ENCODE data around the gene RMDN3. TPM values are rescaled to one million over a fixed set of nuclear protein-coding genes. Genes with fewer than 3 reads are reported as not detected.

RMDN3 gene
- total and polyA plus RNA-seq, 2 of the 13 experiments (the other 11 are each of a cell fraction or from before 2014, with no cell fraction given) = 16.8 to 19.5 TPM

DNA sequence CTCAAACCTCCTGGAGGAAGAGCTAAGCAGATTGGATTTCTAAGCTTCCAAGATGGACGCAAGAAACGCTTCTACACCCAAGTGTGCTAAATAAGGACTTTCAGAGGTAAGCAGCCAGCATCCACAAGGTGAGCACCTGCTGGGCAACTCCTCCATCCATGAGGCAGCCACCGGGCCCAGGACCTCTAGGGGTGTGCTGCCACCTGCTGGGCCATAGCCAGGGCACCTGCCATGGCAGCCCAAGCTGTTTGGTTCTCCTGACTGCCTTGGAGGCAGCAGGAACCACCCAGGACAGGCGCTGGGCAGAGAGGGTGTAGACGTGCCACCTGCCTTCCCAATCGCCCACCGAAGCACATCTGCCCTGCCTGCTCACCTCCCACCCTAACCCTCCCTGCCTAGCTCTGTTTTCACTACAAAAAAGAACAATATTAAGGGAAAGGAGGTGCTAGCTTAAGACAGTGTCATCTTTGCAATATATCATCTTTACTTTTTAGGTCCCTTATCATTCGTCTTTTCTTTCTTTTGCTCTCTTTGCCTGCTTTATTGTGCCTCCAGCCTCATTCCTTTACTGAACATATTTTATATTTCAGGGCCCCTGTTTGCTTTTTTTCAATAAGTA is 27.7 kb upstream of the RMDN3 start (continued):
- TF ChIP-seq, protein P1, sequence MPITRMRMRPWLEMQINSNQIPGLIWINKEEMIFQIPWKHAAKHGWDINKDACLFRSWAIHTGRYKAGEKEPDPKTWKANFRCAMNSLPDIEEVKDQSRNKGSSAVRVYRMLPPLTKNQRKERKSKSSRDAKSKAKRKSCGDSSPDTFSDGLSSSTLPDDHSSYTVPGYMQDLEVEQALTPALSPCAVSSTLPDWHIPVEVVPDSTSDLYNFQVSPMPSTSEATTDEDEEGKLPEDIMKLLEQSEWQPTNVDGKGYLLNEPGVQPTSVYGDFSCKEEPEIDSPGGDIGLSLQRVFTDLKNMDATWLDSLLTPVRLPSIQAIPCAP (CRISPR knock-in tag; IDR thresholded peaks at IDR 0.05; ENCODE audit: low read depth) = no peak
- TF ChIP-seq, protein P2, sequence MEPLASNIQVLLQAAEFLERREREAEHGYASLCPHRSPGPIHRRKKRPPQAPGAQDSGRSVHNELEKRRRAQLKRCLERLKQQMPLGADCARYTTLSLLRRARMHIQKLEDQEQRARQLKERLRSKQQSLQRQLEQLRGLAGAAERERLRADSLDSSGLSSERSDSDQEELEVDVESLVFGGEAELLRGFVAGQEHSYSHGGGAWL (CRISPR knock-in tag; IDR thresholded peaks at IDR 0.05) = 0 out of 2 replicates have a peak, but pooled peaks have one; percentile 33
- TF ChIP-seq, protein P3, sequence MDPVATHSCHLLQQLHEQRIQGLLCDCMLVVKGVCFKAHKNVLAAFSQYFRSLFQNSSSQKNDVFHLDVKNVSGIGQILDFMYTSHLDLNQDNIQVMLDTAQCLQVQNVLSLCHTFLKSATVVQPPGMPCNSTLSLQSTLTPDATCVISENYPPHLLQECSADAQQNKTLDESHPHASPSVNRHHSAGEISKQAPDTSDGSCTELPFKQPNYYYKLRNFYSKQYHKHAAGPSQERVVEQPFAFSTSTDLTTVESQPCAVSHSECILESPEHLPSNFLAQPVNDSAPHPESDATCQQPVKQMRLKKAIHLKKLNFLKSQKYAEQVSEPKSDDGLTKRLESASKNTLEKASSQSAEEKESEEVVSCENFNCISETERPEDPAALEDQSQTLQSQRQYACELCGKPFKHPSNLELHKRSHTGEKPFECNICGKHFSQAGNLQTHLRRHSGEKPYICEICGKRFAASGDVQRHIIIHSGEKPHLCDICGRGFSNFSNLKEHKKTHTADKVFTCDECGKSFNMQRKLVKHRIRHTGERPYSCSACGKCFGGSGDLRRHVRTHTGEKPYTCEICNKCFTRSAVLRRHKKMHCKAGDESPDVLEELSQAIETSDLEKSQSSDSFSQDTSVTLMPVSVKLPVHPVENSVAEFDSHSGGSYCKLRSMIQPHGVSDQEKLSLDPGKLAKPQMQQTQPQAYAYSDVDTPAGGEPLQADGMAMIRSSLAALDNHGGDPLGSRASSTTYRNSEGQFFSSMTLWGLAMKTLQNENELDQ (CRISPR knock-in tag; IDR thresholded peaks at IDR 0.05; ENCODE audit: borderline replicate concordance) = peak; percentile 52; the same call in 1 of the 2 replicates
- TF ChIP-seq PRMT3 (CRISPR knock-in tag; IDR thresholded peaks at IDR 0.05; ENCODE audit: borderline replicate concordance, low read depth) (no peak), JUND (CRISPR knock-in tag; IDR thresholded peaks at IDR 0.05) (no peak), ZNF678 (CRISPR knock-in tag; IDR thresholded peaks at IDR 0.05) (no peak), ZNF230 (CRISPR knock-in tag; IDR thresholded peaks at IDR 0.05) (no peak), RAD51 (IDR thresholded peaks at IDR 0.05; ENCODE audit: borderline replicate concordance) (no peak), HOXA3 (CRISPR knock-in tag; IDR thresholded peaks at IDR 0.05) (peak; percentile 56; the same call in 1 of the 2 replicates), NR2F2 (IDR thresholded peaks at IDR 0.05; ENCODE audit: borderline replicate concordance, low read depth) (no peak), SALL2 (CRISPR knock-in tag; IDR thresholded peaks at IDR 0.05) (peak; percentile 51; the same call in 1 of the 2 replicates), ZC3H4 (CRISPR knock-in tag; IDR thresholded peaks at IDR 0.05; ENCODE audit: borderline replicate concordance) (no peak), RFX3 (CRISPR knock-in tag; IDR thresholded peaks at IDR 0.05) (no peak), ZNF761 (CRISPR knock-in tag; conservative IDR thresholded peaks at IDR 0.05) (0 out of 2 replicates have a peak, but pooled peaks have one; percentile 21), ZNF782 (CRISPR knock-in tag; IDR thresholded peaks at IDR 0.05; ENCODE audit: borderline replicate concordance) (no peak), ZFP62 (CRISPR knock-in tag; IDR thresholded peaks at IDR 0.05) (no peak)
- TF ChIP-seq, protein P4, sequence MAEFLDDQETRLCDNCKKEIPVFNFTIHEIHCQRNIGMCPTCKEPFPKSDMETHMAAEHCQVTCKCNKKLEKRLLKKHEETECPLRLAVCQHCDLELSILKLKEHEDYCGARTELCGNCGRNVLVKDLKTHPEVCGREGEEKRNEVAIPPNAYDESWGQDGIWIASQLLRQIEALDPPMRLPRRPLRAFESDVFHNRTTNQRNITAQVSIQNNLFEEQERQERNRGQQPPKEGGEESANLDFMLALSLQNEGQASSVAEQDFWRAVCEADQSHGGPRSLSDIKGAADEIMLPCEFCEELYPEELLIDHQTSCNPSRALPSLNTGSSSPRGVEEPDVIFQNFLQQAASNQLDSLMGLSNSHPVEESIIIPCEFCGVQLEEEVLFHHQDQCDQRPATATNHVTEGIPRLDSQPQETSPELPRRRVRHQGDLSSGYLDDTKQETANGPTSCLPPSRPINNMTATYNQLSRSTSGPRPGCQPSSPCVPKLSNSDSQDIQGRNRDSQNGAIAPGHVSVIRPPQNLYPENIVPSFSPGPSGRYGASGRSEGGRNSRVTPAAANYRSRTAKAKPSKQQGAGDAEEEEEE (CRISPR knock-in tag; IDR thresholded peaks at IDR 0.05; ENCODE audit: borderline replicate concordance) = no peak
- TF ChIP-seq, protein P5, sequence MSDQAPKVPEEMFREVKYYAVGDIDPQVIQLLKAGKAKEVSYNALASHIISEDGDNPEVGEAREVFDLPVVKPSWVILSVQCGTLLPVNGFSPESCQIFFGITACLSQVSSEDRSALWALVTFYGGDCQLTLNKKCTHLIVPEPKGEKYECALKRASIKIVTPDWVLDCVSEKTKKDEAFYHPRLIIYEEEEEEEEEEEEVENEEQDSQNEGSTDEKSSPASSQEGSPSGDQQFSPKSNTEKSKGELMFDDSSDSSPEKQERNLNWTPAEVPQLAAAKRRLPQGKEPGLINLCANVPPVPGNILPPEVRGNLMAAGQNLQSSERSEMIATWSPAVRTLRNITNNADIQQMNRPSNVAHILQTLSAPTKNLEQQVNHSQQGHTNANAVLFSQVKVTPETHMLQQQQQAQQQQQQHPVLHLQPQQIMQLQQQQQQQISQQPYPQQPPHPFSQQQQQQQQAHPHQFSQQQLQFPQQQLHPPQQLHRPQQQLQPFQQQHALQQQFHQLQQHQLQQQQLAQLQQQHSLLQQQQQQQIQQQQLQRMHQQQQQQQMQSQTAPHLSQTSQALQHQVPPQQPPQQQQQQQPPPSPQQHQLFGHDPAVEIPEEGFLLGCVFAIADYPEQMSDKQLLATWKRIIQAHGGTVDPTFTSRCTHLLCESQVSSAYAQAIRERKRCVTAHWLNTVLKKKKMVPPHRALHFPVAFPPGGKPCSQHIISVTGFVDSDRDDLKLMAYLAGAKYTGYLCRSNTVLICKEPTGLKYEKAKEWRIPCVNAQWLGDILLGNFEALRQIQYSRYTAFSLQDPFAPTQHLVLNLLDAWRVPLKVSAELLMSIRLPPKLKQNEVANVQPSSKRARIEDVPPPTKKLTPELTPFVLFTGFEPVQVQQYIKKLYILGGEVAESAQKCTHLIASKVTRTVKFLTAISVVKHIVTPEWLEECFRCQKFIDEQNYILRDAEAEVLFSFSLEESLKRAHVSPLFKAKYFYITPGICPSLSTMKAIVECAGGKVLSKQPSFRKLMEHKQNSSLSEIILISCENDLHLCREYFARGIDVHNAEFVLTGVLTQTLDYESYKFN (CRISPR knock-in tag; conservative IDR thresholded peaks at IDR 0.05) = no peak
- TF ChIP-seq, protein P6, sequence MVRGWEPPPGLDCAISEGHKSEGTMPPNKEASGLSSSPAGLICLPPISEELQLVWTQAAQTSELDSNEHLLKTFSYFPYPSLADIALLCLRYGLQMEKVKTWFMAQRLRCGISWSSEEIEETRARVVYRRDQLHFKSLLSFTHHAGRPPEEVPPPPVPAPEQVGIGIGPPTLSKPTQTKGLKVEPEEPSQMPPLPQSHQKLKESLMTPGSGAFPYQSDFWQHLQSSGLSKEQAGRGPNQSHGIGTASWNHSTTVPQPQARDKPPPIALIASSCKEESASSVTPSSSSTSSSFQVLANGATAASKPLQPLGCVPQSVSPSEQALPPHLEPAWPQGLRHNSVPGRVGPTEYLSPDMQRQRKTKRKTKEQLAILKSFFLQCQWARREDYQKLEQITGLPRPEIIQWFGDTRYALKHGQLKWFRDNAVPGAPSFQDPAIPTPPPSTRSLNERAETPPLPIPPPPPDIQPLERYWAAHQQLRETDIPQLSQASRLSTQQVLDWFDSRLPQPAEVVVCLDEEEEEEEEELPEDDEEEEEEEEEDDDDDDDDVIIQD (CRISPR knock-in tag; IDR thresholded peaks at IDR 0.05; ENCODE audit: low read depth) = no peak

Data from HepG2 (cell line).